HepG2 (cell line): ENCODE data around the gene TEKT1. TPM values are rescaled to one million over a fixed set of nuclear protein-coding genes. Genes with fewer than 3 reads are reported as not detected.
A peak's percentile ranks its signal among the peaks of the same experiment; 100 is the strongest.

ENCODE experiments used
- EP300 ChIP-seq, 3 experiments: sonication (generic) in 1 of 3; formaldehyde crosslinking in 1 of 3; IDR thresholded peaks; 2 replicates each; pipeline versions ENCODE4 v1.5.1 to v1.6.1; 2011 to 2020; ENCODE audit warnings: low read depth in 2 of 3, low read length in 2 of 3, borderline replicate concordance in 1 of 3, improper control_type of control experiment in 1 of 3, mild to moderate bottlenecking in 1 of 3, missing genetic modification reagents in 1 of 3, moderate library complexity in 1 of 3
- FOXK1 ChIP-seq: sonication (generic); formaldehyde crosslinking; IDR thresholded peaks from 2 replicates; pipeline ENCODE4 v1.4.0; 2020; ENCODE audit warnings: low read depth, missing genetic modification reagents, borderline replicate concordance
- HES4 ChIP-seq: sonication (generic); formaldehyde crosslinking; IDR thresholded peaks from 2 replicates; pipeline ENCODE4 v1.9.0; 2021; ENCODE audit warnings: mild to moderate bottlenecking, missing genetic modification reagents, borderline replicate concordance
- KAT8 ChIP-seq: IDR thresholded peaks from 2 replicates; pipeline ENCODE4 v1.6.1; 2016; ENCODE audit warnings: missing genetic modification reagents, missing compliant biosample characterization
- KDM2A ChIP-seq: sonication (generic); formaldehyde crosslinking; IDR thresholded peaks from 2 replicates; pipeline ENCODE4 v1.4.0; 2020; ENCODE audit warnings: low read depth, missing genetic modification reagents, borderline replicate concordance
- SMC3 ChIP-seq: IDR thresholded peaks from 2 replicates; pipeline ENCODE4 v1.6.1; 2011; ENCODE audit warnings: low read length, improper control_type of control experiment
- TBP ChIP-seq: sonication (generic); formaldehyde crosslinking; IDR thresholded peaks from 2 replicates; pipeline ENCODE4 v1.5.0; 2020; ENCODE audit warnings: missing genetic modification reagents
- TEF ChIP-seq: sonication (generic); formaldehyde crosslinking; IDR thresholded peaks from 2 replicates; pipeline ENCODE4 v1.5.0; 2020; ENCODE audit warnings: missing genetic modification reagents
- TMF1 ChIP-seq: sonication (generic); formaldehyde crosslinking; IDR thresholded peaks from 2 replicates; pipeline ENCODE4 v1.8.1; 2022; ENCODE audit warnings: low read depth, missing genetic modification reagents
- ZFP82 ChIP-seq: sonication (generic); formaldehyde crosslinking; IDR thresholded peaks from 2 replicates; pipeline ENCODE4 v1.5.1; 2020; ENCODE audit warnings: mild to moderate bottlenecking, missing genetic modification reagents, borderline replicate concordance
- ZHX2 ChIP-seq, 2 experiments: sonication (generic) in 1 of 2; formaldehyde crosslinking in 1 of 2; IDR thresholded peaks; 2 replicates each; pipeline versions ENCODE4 v1.6.1 to v1.9.0; 2014 to 2022; ENCODE audit warnings: antibody characterized with exemption in 1 of 2, borderline replicate concordance in 1 of 2, inconsistent platforms in 1 of 2, low read depth in 1 of 2, missing genetic modification reagents in 1 of 2
- ZNF777 ChIP-seq: sonication (generic); formaldehyde crosslinking; IDR thresholded peaks from 2 replicates; pipeline ENCODE4 v1.4.0; 2020; ENCODE audit warnings: missing genetic modification reagents
- polyA plus RNA-seq, 8 experiments: library from polyadenylated mRNA; depleted of rRNA in 3 of 8; stranded (reverse) in 7 of 8; unstranded in 1 of 8; fragments of >200 nt; fragmentation: Illumina TruSeq in 4 of 8; extraction: Trizol in 4 of 8; gene quantifications; 2 replicates each; pipeline versions ENCODE4 v1.2.1 to v1.2.3, GENCODE V29; 2011 to 2016; ENCODE audit warnings: low read depth in 4 of 8, missing spikeins in 1 of 8, mixed read lengths in 1 of 8; ENCODE audit not compliant: insufficient read depth in 1 of 8
- total RNA-seq, 5 experiments: library from RNA; depleted of rRNA; stranded (reverse); fragments of >200 nt; fragmentation: Illumina TruSeq; extraction: Trizol; gene quantifications; 2 replicates each; pipeline ENCODE4 v1.2.3, GENCODE V29; 2016; ENCODE audit warnings: low read depth in 1 of 5
- TF ChIP-seq, protein P1 (sequence below): sonication (generic); formaldehyde crosslinking; IDR thresholded peaks from 2 replicates; pipeline ENCODE4 v1.8.0; 2022; ENCODE audit warnings: missing genetic modification reagents, mild to moderate bottlenecking, moderate library complexity, borderline replicate concordance
- TF ChIP-seq, protein P2 (sequence below): sonication (generic); formaldehyde crosslinking; conservative IDR thresholded peaks from 2 replicates; pipeline ENCODE4 v1.4.0; 2020; ENCODE audit warnings: missing genetic modification reagents
- TF ChIP-seq, protein P3 (sequence below): sonication (generic); formaldehyde crosslinking; IDR thresholded peaks from 2 replicates; pipeline ENCODE4 v1.5.1; 2020; ENCODE audit warnings: missing genetic modification reagents, mild to moderate bottlenecking, borderline replicate concordance

TEKT1 gene
- total and polyA plus RNA-seq, 2 of the 13 experiments (the other 11 are each of a cell fraction or from before 2014, with no cell fraction given): not detected

GRCh38 chr17:6787081-6787693, 44.3 kb downstream of the TEKT1 start (continued):
- TF ChIP-seq, protein P1, sequence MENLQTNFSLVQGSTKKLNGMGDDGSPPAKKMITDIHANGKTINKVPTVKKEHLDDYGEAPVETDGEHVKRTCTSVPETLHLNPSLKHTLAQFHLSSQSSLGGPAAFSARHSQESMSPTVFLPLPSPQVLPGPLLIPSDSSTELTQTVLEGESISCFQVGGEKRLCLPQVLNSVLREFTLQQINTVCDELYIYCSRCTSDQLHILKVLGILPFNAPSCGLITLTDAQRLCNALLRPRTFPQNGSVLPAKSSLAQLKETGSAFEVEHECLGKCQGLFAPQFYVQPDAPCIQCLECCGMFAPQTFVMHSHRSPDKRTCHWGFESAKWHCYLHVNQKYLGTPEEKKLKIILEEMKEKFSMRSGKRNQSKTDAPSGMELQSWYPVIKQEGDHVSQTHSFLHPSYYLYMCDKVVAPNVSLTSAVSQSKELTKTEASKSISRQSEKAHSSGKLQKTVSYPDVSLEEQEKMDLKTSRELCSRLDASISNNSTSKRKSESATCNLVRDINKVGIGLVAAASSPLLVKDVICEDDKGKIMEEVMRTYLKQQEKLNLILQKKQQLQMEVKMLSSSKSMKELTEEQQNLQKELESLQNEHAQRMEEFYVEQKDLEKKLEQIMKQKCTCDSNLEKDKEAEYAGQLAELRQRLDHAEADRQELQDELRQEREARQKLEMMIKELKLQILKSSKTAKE: no peak
- TF ChIP-seq ZFP82 (CRISPR knock-in tag): no peak
- no peak for TF ChIP-seq KDM2A
- no peak for TF ChIP-seq FOXK1 (CRISPR knock-in tag)
- TF ChIP-seq TEF (CRISPR knock-in tag): no peak
- no peak for TF ChIP-seq TBP (CRISPR knock-in tag)
- TF ChIP-seq ZNF777 (CRISPR knock-in tag): no peak
- no peak for TF ChIP-seq HES4 (CRISPR knock-in tag)
- no peak for TF ChIP-seq TMF1
- TF ChIP-seq, protein P2, sequence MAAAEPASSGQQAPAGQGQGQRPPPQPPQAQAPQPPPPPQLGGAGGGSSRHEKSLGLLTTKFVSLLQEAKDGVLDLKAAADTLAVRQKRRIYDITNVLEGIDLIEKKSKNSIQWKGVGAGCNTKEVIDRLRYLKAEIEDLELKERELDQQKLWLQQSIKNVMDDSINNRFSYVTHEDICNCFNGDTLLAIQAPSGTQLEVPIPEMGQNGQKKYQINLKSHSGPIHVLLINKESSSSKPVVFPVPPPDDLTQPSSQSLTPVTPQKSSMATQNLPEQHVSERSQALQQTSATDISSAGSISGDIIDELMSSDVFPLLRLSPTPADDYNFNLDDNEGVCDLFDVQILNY (CRISPR knock-in tag): no peak
- TF ChIP-seq, protein P3, sequence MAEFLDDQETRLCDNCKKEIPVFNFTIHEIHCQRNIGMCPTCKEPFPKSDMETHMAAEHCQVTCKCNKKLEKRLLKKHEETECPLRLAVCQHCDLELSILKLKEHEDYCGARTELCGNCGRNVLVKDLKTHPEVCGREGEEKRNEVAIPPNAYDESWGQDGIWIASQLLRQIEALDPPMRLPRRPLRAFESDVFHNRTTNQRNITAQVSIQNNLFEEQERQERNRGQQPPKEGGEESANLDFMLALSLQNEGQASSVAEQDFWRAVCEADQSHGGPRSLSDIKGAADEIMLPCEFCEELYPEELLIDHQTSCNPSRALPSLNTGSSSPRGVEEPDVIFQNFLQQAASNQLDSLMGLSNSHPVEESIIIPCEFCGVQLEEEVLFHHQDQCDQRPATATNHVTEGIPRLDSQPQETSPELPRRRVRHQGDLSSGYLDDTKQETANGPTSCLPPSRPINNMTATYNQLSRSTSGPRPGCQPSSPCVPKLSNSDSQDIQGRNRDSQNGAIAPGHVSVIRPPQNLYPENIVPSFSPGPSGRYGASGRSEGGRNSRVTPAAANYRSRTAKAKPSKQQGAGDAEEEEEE: no peak
- TF ChIP-seq EP300 (IDR thresholded peaks at IDR 0.05; ENCODE audit: low read depth in 2 of 2, low read length in 2 of 2): no peak; a peak in 1 of 4 replicates
- no peak for TF ChIP-seq EP300 (CRISPR knock-in tag; IDR thresholded peaks at IDR 0.05; ENCODE audit: borderline replicate concordance)
- 0 out of 2 replicates have a peak, but pooled peaks have one; percentile 35 for TF ChIP-seq ZHX2 (IDR thresholded peaks at IDR 0.05; ENCODE audit: low read depth)
- TF ChIP-seq ZHX2 (CRISPR knock-in tag; IDR thresholded peaks at IDR 0.05; ENCODE audit: borderline replicate concordance): no peak
- peak; percentile 47; the same call in 1 of the 2 replicates for TF ChIP-seq KAT8 (CRISPR knock-in tag)
- no peak for TF ChIP-seq SMC3
